IgD-negative memory B cell (primary cell): ENCODE results near the gene SLC39A5. TPM values are rescaled to one million over a fixed set of nuclear protein-coding genes. Genes with fewer than 3 reads are reported as not detected.
A peak's percentile ranks its signal among the peaks of the same experiment; 100 is the strongest.

Source experiments
- H3K27ac Mint-ChIP-seq, 3 donors: one replicate each; pipeline ENCODE4 v1.8.0; 2020 to 2022; ENCODE audit warnings: mild to moderate bottlenecking in 3 of 3, mixed read lengths in 3 of 3, moderate library complexity in 1 of 3
- H3K27me3 Mint-ChIP-seq: one replicate; pipeline ENCODE4 v1.8.0; 2021; ENCODE audit warnings: mixed read lengths
- H3K36me3 Mint-ChIP-seq: one replicate; pipeline ENCODE4 v1.8.0; 2020; ENCODE audit warnings: mild to moderate bottlenecking, mixed read lengths
- H3K4me1 Mint-ChIP-seq, 3 donors: one replicate each; pipeline ENCODE4 v1.8.0; 2020 to 2022; ENCODE audit warnings: mixed read lengths in 3 of 3, mild to moderate bottlenecking in 1 of 3
- H3K4me3 Mint-ChIP-seq, 4 donors: one replicate each; pipeline ENCODE4 v1.8.0; 2020 to 2022; ENCODE audit warnings: mild to moderate bottlenecking in 4 of 4, mixed read lengths in 4 of 4, moderate library complexity in 3 of 4
- H3K9me3 Mint-ChIP-seq, 3 donors: one replicate each; pipeline ENCODE4 v1.8.0; 2020 to 2021; ENCODE audit warnings: mixed read lengths in 3 of 3, mild to moderate bottlenecking in 1 of 3
- polyA plus RNA-seq: library from polyadenylated mRNA; unstranded; fragments of 300-500 nt; fragmentation: Illumina TruSeq; gene quantifications from one replicate; pipeline ENCODE4 v1.2.3, GENCODE V29; 2021

The SLC39A5 gene
- polyA plus RNA-seq, 1 donor from 2014 or later, result not detected

GRCh38 chr12:56202366-56202765 lies 27.5 kb upstream of the SLC39A5 start:
- Mint-ChIP-seq H3K27ac (peak overlapping the region in 1 of 3 donors; percentile 43), H3K4me1 (peaks cover 5 to 14% (median 9%) of the 10 kb centered on the region in 3 donors), H3K36me3 (peaks cover 9% of the 10 kb centered on the region), H3K4me3 (peak overlapping the region in 1 of 4 donors; percentile 9), H3K27me3 (no peaks in the 10 kb centered on the region), H3K9me3 (no peaks in the 10 kb centered on the region)

GRCh38 chr12:56202838-56203237 lies 27.0 kb upstream of the SLC39A5 start:
- Mint-ChIP-seq H3K4me1 (peaks cover 9 to 16% (median 12%) of the 10 kb centered on the region in 3 donors), H3K36me3 (peaks cover 11% of the 10 kb centered on the region), H3K27ac (no peak overlapping the region), H3K4me3 (no peak overlapping the region), H3K9me3 (no peaks in the 10 kb centered on the region), H3K27me3 (no peaks in the 10 kb centered on the region)

GRCh38 chr12:56204275-56204674 lies 25.6 kb upstream of the SLC39A5 start:
- peaks cover 11% of the 10 kb centered on the region for H3K36me3 Mint-ChIP-seq
- no peak overlapping the region for H3K4me3 Mint-ChIP-seq
- peak overlapping the region in 1 of 3 donors; percentile 11 for H3K27ac Mint-ChIP-seq
- H3K4me1 Mint-ChIP-seq, result peaks cover 15 to 19% (median 15%) of the 10 kb centered on the region in 3 donors
- H3K27me3 Mint-ChIP-seq, result no peaks in the 10 kb centered on the region
- no peaks in the 10 kb centered on the region for H3K9me3 Mint-ChIP-seq

- Mint-ChIP-seq H3K9me3 (no peaks in the 10 kb centered on the region), H3K27me3 (no peaks in the 10 kb centered on the region), H3K4me3 (no peak overlapping the region), H3K4me1 (peaks cover 15 to 19% (median 15%) of the 10 kb centered on the region in 3 donors), H3K36me3 (peaks cover 11% of the 10 kb centered on the region), H3K27ac (peak overlapping the region in 2 of 3 donors; percentile 6 to 25)
Observed at GRCh38 chr12:56205445-56205844, 24.4 kb upstream of the SLC39A5 start.

GRCh38 chr12:56206452-56207166 lies 23.2 kb upstream of the SLC39A5 start:
- H3K36me3 Mint-ChIP-seq, result peaks cover 11% of the 10 kb centered on the region
- peak overlapping the region in 2 of 3 donors; percentile 11 to 87 for H3K27ac Mint-ChIP-seq
- peaks cover 15 to 19% (median 19%) of the 10 kb centered on the region in 3 donors for H3K4me1 Mint-ChIP-seq
- H3K27me3 Mint-ChIP-seq, result no peaks in the 10 kb centered on the region
- no peaks in the 10 kb centered on the region for H3K9me3 Mint-ChIP-seq
- no peak overlapping the region for H3K4me3 Mint-ChIP-seq

- Mint-ChIP-seq H3K36me3 (peaks cover 11% of the 10 kb centered on the region), H3K9me3 (no peaks in the 10 kb centered on the region), H3K27ac (peak overlapping the region; percentile 62 to 91 (median 90)), H3K4me1 (peaks cover 13 to 19% (median 18%) of the 10 kb centered on the region in 3 donors), H3K4me3 (peak overlapping the region in 1 of 4 donors; percentile 68), H3K27me3 (no peaks in the 10 kb centered on the region)
Observed at GRCh38 chr12:56208006-56208405, 21.8 kb upstream of the SLC39A5 start.

- H3K36me3 Mint-ChIP-seq, result peaks cover 3% of the 10 kb centered on the region
- H3K9me3 Mint-ChIP-seq, result no peaks in the 10 kb centered on the region
- H3K4me1 Mint-ChIP-seq, result peaks cover 8 to 14% (median 13%) of the 10 kb centered on the region in 3 donors
- no peak overlapping the region for H3K4me3 Mint-ChIP-seq
- H3K27ac Mint-ChIP-seq, result peak overlapping the region in 1 of 3 donors; percentile 87
- no peaks in the 10 kb centered on the region for H3K27me3 Mint-ChIP-seq
Observed at GRCh38 chr12:56212361-56212760, 17.5 kb upstream of the SLC39A5 start.

- Mint-ChIP-seq H3K27me3 (no peaks in the 10 kb centered on the region), H3K36me3 (peaks cover 1% of the 10 kb centered on the region), H3K27ac (peak overlapping the region in 2 of 3 donors; percentile 31 to 68), H3K4me3 (no peak overlapping the region), H3K9me3 (no peaks in the 10 kb centered on the region), H3K4me1 (peaks cover 0 to 7% (median 4%) of the 10 kb centered on the region in 3 donors)
Observed at GRCh38 chr12:56213878-56214277, 16.0 kb upstream of the SLC39A5 start.

- Mint-ChIP-seq H3K27me3 (no peaks in the 10 kb centered on the region), H3K4me3 (no peak overlapping the region), H3K36me3 (peaks cover 1% of the 10 kb centered on the region), H3K27ac (peak overlapping the region in 1 of 3 donors; percentile 52), H3K4me1 (peaks cover 0 to 11% (median 5%) of the 10 kb centered on the region in 3 donors), H3K9me3 (no peaks in the 10 kb centered on the region)
Observed at GRCh38 chr12:56216461-56216860, 13.4 kb upstream of the SLC39A5 start.

- H3K36me3 Mint-ChIP-seq, result peaks cover 3% of the 10 kb centered on the region
- no peaks in the 10 kb centered on the region for H3K9me3 Mint-ChIP-seq
- peaks cover 15 to 31% (median 20%) of the 10 kb centered on the region in 3 donors for H3K4me1 Mint-ChIP-seq
- peak overlapping the region in 3 of 4 donors; percentile 33 to 55 (median 43) for H3K4me3 Mint-ChIP-seq
- H3K27me3 Mint-ChIP-seq, result no peaks in the 10 kb centered on the region
- peak overlapping the region; percentile 53 to 98 (median 95) for H3K27ac Mint-ChIP-seq
Observed at GRCh38 chr12:56219840-56220239, 10.0 kb upstream of the SLC39A5 start.

GRCh38 chr12:56220611-56221231 lies 9.1 kb upstream of the SLC39A5 start:
- peak overlapping the region; percentile 95 to 98 (median 97) for H3K27ac Mint-ChIP-seq
- H3K4me1 Mint-ChIP-seq, result peaks cover 20 to 37% (median 22%) of the 10 kb centered on the region in 3 donors
- no peaks in the 10 kb centered on the region for H3K27me3 Mint-ChIP-seq
- peak overlapping the region; percentile 90 to 100 (median 98) for H3K4me3 Mint-ChIP-seq
- H3K9me3 Mint-ChIP-seq, result no peaks in the 10 kb centered on the region
- peaks cover 1% of the 10 kb centered on the region for H3K36me3 Mint-ChIP-seq

- Mint-ChIP-seq H3K9me3 (no peaks in the 10 kb centered on the region), H3K4me3 (peak overlapping the region; percentile 90 to 100 (median 98)), H3K27me3 (no peaks in the 10 kb centered on the region), H3K4me1 (peaks cover 20 to 37% (median 22%) of the 10 kb centered on the region in 3 donors), H3K36me3 (peaks cover 1% of the 10 kb centered on the region), H3K27ac (peak overlapping the region; percentile 95 to 98 (median 97))
Observed at GRCh38 chr12:56221232-56221756, 8.6 kb upstream of the SLC39A5 start.

- no peaks in the 10 kb centered on the region for H3K27me3 Mint-ChIP-seq
- peaks cover 20 to 34% (median 22%) of the 10 kb centered on the region in 3 donors for H3K4me1 Mint-ChIP-seq
- H3K36me3 Mint-ChIP-seq, result peaks cover 1% of the 10 kb centered on the region
- H3K27ac Mint-ChIP-seq, result peak within 1 kb of the TSS; percentile 95 to 98 (median 97)
- peak within 1 kb of the TSS; percentile 90 to 100 (median 98) for H3K4me3 Mint-ChIP-seq
- no peaks in the 10 kb centered on the region for H3K9me3 Mint-ChIP-seq
Observed at GRCh38 chr12:56221757-56222530, 7.9 kb upstream of the SLC39A5 start, which contains the start of gene RNF41. TSS of gene RNF41 (minus strand) at chr12:56221922. CDS start at chr12:56214047, 7,875 bp downstream.

GRCh38 chr12:56222531-56222895 lies 7.3 kb upstream of the SLC39A5 start:
- H3K4me1 Mint-ChIP-seq, result peaks cover 20 to 34% (median 22%) of the 10 kb centered on the region in 3 donors
- peak overlapping the region; percentile 95 to 98 (median 97) for H3K27ac Mint-ChIP-seq
- peaks cover 1% of the 10 kb centered on the region for H3K36me3 Mint-ChIP-seq
- H3K27me3 Mint-ChIP-seq, result no peaks in the 10 kb centered on the region
- no peaks in the 10 kb centered on the region for H3K9me3 Mint-ChIP-seq
- peak overlapping the region; percentile 90 to 100 (median 98) for H3K4me3 Mint-ChIP-seq
